ENCODE results near the gene DCDC2. TPM values are rescaled to one million over a fixed set of nuclear protein-coding genes. Genes with fewer than 3 reads are reported as not detected.

DCDC2 gene
- total RNA-seq, 1 donor from 2014 or later = 5.5 TPM

DNA sequence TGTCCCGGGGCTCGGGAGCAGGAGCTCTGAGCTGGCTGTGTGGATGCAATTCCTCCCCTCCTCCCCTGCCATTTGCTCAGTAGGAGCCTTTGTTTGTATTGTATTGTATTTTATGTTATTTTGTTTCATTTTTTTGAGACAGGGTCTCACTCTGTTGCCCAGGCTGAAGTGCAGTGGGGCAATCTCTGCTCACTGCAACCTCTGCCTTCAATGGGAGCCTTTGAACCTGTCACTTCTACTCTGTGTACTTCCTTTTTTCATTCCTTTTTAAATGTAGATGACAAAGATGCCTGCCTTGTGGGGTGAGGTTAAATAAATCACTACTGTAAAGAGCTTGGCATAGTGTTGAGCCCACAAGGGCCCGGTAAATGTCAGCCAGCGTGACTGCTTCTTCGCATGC lies 70.6 kb downstream of the DCDC2 start:
- no peaks in the 10 kb centered on the region for H3K36me3 Mint-ChIP-seq
- H3K9me3 Mint-ChIP-seq = peaks cover 4% of the 10 kb centered on the region
- DNase-seq (ENCODE audit: extremely low spot score, unreplicated experiment) = no peak
- H3K4me1 Mint-ChIP-seq (ENCODE audit: unreplicated experiment) = no peaks in the 10 kb centered on the region
- no peaks in the 10 kb centered on the region for H3K27me3 Mint-ChIP-seq
- TF ChIP-seq, protein P1, sequence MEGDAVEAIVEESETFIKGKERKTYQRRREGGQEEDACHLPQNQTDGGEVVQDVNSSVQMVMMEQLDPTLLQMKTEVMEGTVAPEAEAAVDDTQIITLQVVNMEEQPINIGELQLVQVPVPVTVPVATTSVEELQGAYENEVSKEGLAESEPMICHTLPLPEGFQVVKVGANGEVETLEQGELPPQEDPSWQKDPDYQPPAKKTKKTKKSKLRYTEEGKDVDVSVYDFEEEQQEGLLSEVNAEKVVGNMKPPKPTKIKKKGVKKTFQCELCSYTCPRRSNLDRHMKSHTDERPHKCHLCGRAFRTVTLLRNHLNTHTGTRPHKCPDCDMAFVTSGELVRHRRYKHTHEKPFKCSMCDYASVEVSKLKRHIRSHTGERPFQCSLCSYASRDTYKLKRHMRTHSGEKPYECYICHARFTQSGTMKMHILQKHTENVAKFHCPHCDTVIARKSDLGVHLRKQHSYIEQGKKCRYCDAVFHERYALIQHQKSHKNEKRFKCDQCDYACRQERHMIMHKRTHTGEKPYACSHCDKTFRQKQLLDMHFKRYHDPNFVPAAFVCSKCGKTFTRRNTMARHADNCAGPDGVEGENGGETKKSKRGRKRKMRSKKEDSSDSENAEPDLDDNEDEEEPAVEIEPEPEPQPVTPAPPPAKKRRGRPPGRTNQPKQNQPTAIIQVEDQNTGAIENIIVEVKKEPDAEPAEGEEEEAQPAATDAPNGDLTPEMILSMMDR (conservative IDR thresholded peaks at IDR 0.05) = no peak
- no peak overlapping the region for H3K4me3 Mint-ChIP-seq
- no peak overlapping the region for H3K27ac Mint-ChIP-seq

DNA sequence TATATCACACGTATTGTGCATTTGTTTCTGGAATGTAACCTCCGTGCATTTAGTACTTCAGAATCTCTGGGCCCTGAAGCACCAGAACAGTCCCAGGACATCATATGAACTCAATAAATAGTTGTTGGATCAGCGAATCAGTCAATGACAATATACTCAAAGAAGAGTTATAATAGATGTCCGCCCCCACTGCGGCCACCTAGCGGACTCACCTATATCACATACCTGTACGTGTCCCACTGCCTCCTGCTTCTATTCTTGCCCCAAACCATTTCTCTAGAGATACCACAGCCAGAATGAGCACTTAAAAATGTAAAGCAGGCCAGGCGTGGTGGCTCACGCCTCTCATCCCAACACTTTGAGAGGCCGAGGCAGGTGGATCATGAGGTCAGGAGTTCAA lies 73.9 kb downstream of the DCDC2 start:
- no peaks in the 10 kb centered on the region for H3K27me3 Mint-ChIP-seq
- no peak for DNase-seq (ENCODE audit: extremely low spot score, unreplicated experiment)
- peaks cover 4% of the 10 kb centered on the region for H3K9me3 Mint-ChIP-seq
- H3K27ac Mint-ChIP-seq = no peak overlapping the region
- H3K4me3 Mint-ChIP-seq = no peak overlapping the region
- H3K4me1 Mint-ChIP-seq (ENCODE audit: unreplicated experiment) = no peaks in the 10 kb centered on the region
- H3K36me3 Mint-ChIP-seq = no peaks in the 10 kb centered on the region
- TF ChIP-seq, protein P1 (conservative IDR thresholded peaks at IDR 0.05) = no peak

DNA sequence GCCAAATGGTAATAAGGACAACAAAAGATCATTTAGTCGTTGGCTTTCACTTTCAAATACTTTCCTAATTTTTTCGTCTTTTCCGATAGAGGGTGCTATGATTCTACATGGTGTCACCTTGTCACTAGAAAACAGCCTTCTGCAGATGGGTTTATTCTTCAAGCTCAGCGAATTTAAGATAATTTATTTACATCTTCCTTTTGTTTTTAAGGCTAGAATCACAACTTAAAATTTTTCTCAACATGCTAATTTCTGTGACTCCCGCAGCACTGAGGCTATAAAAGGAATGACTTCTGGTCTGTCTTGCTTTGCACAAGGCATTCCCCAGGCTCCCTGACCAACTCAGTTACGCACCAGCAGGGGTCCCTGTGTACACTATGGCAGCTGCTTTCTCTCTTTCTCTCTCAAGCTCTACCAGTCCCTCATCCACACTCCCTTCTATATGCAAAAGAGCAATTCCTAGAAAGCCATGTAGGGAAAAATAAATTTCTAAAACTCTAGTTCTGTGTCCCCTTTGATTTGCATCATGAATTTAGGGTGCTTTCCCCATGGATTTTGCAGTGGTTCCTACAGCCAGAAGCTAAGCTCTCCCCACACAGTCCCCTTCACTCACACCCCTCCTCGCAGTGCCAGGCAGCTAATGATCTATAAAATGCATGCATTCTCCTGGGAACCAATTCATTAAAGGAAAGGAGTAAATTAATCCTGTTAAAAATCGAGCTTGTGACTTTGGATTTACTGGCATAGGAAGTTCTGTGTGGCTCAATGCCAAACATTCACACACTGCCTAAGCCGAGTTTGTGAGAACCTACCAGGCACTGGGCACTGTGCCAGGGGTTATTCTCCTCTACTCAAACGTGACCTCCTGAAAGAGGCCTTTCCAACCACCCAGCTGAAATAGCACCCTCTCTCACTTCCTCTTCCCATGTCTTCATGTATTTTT lies 74.5 kb downstream of the DCDC2 start:
- H3K4me3 Mint-ChIP-seq = peak overlapping the region; percentile 84
- H3K27me3 Mint-ChIP-seq = no peaks in the 10 kb centered on the region
- H3K4me1 Mint-ChIP-seq (ENCODE audit: unreplicated experiment) = no peaks in the 10 kb centered on the region
- H3K36me3 Mint-ChIP-seq = no peaks in the 10 kb centered on the region
- TF ChIP-seq, protein P1 (conservative IDR thresholded peaks at IDR 0.05) = peak; percentile 82
- peaks cover 4% of the 10 kb centered on the region for H3K9me3 Mint-ChIP-seq
- DNase-seq (ENCODE audit: extremely low spot score, unreplicated experiment) = no peak
- peak overlapping the region; percentile 21 for H3K27ac Mint-ChIP-seq

DNA sequence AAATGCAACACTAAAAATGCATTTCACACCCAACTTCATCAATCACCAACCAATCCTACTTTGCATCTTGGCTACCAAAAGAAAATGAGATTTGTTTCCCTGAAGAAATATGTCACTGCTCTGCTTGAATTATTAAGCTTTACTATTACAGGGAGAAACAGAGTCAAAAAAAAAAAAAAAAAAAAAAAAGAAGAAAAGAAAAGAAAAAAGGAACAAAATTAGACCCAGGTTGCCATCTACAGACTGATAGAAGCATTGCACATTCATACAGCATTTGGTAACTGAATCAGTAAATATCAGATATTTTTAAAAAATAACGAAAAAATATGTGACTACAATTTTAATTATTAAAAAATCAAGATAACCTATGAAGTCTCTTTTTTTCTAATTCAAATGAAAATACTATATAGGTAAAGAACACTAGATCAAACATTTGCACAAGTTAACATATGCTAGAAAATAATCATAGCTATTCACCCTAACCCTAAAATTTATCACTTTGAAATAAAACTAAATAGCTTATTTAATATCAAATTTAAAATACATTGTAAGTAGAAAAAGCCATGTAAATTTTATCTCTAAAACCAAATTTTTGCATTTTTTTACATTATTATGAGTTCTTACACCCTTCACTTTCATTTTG lies 83.3 kb downstream of the DCDC2 start:
- peak overlapping the region; percentile 85 for H3K27ac Mint-ChIP-seq
- H3K4me3 Mint-ChIP-seq = no peak overlapping the region
- DNase-seq (ENCODE audit: extremely low spot score, unreplicated experiment) = no peak
- H3K36me3 Mint-ChIP-seq = no peaks in the 10 kb centered on the region
- peaks cover 48% of the 10 kb centered on the region for H3K4me1 Mint-ChIP-seq (ENCODE audit: unreplicated experiment)
- H3K9me3 Mint-ChIP-seq = no peaks in the 10 kb centered on the region
- TF ChIP-seq, protein P1 (conservative IDR thresholded peaks at IDR 0.05) = peak; percentile 85
- no peaks in the 10 kb centered on the region for H3K27me3 Mint-ChIP-seq

DNA sequence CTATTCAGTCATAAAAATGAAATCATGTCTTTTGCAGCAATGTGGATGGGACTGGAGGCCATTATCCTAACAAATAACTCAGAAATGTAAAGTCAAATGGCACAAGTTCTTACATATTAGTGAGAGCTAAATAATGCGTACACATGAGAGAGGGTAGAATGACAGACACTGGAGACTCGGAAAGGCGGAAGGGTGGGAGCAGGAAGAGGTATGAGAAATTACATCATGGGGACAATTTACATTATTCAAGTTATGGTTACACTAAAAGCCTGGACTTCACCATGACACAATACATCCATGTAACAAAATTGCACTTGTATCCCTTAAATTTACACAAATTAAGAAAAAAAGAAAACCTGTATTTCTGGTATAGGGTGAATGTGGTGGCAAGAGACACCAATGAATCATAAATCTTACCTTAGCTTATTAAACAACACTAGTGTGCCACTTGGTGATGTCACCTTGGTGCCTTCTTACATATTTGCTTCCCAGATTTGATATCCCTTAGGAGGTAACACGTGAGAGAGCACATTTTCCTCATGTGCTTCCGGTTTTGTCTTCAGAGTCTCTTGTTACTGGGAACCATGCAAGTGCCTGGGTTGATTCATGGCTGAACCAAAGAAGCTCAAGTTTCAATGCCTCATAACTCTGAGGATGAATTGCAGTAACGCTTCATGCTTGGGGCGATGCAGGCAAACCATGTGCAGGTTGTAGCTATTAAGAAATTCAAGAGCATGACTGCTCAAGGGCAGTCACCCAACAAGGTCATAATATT lies 84.6 kb downstream of the DCDC2 start:
- H3K4me1 Mint-ChIP-seq (ENCODE audit: unreplicated experiment) = peaks cover 55% of the 10 kb centered on the region
- H3K27ac Mint-ChIP-seq = peak overlapping the region; percentile 85
- H3K4me3 Mint-ChIP-seq = peak overlapping the region; percentile 62
- H3K9me3 Mint-ChIP-seq = no peaks in the 10 kb centered on the region
- TF ChIP-seq, protein P1 (conservative IDR thresholded peaks at IDR 0.05) = no peak
- no peaks in the 10 kb centered on the region for H3K27me3 Mint-ChIP-seq
- no peak for DNase-seq (ENCODE audit: extremely low spot score, unreplicated experiment)
- H3K36me3 Mint-ChIP-seq = no peaks in the 10 kb centered on the region
